Natural killer cell (primary cell): Measurements from ENCODE around the gene IQCK. TPM values are rescaled to one million over a fixed set of nuclear protein-coding genes. Genes with fewer than 3 reads are reported as not detected.
A peak's percentile ranks its signal among the peaks of the same experiment; 100 is the strongest.

Source experiments
- ATAC-seq, 3 donors: fragments of 150-1000 bp in 2 of 3; fragments of 200-7000 bp in 1 of 3; cut with Tn5 transposase; 1 replicate in 1 of 3; 2 replicates in 2 of 3; pipeline ENCODE4 v1.10.0; 2021; ENCODE audit warnings: mild to moderate bottlenecking in 2 of 3, moderate library complexity in 2 of 3
- DNase-seq, 2 donors: peaks; one replicate each; pipeline versions ENCODE4 v3.0.0 to v3.0.0-alpha.2; 2013 to 2021; ENCODE audit warnings: mixed read lengths in 1 of 2
- H3K27ac ChIP-seq: one replicate; pipeline ENCODE4 v1.5.1; 2013; ENCODE audit warnings: mild to moderate bottlenecking, low read length
- H3K27me3 ChIP-seq: one replicate; pipeline ENCODE4 v1.6.1; 2013; ENCODE audit warnings: low read length; ENCODE audit not compliant: control insufficient read depth, insufficient read depth
- H3K36me3 ChIP-seq: one replicate; pipeline ENCODE4 v1.6.1; 2013; ENCODE audit warnings: low read length; ENCODE audit not compliant: control insufficient read depth, insufficient read depth
- H3K4me1 ChIP-seq: one replicate; pipeline ENCODE4 v1.6.1; 2013; ENCODE audit warnings: low read length; ENCODE audit not compliant: control insufficient read depth, insufficient read depth
- H3K4me3 ChIP-seq: one replicate; pipeline ENCODE4 v1.5.1; 2013; ENCODE audit warnings: low read length
- H3K9me3 ChIP-seq: one replicate; pipeline ENCODE4 v1.6.1; 2013; ENCODE audit warnings: low read length; ENCODE audit not compliant: control insufficient read depth, insufficient read depth
- H3K27ac Mint-ChIP-seq, 2 donors: one replicate each; pipeline ENCODE4 v1.8.0; 2022; ENCODE audit warnings: mild to moderate bottlenecking in 2 of 2, mixed read lengths in 2 of 2, moderate library complexity in 1 of 2
- H3K27me3 Mint-ChIP-seq, 2 donors: one replicate each; pipeline ENCODE4 v1.8.0; 2022; ENCODE audit warnings: low read depth in 2 of 2, mixed read lengths in 2 of 2
- H3K36me3 Mint-ChIP-seq: one replicate; pipeline ENCODE4 v1.8.0; 2022; ENCODE audit warnings: mixed read lengths
- H3K4me1 Mint-ChIP-seq, 2 donors: one replicate each; pipeline ENCODE4 v1.8.0; 2022; ENCODE audit warnings: mixed read lengths in 2 of 2
- H3K4me3 Mint-ChIP-seq: one replicate; pipeline ENCODE4 v1.8.0; 2022; ENCODE audit warnings: mild to moderate bottlenecking, moderate library complexity, mixed read lengths
- H3K9me3 Mint-ChIP-seq, 2 donors: one replicate each; pipeline ENCODE4 v1.8.0; 2022; ENCODE audit warnings: mixed read lengths in 2 of 2
- WGBS: methylation state at CpG from one replicate; pipeline ENCODE4 v1.1.7; 2013; ENCODE audit warnings: missing lambda C conversion rate; ENCODE audit not compliant: insufficient coverage; 5-methylcytosine and 5-hydroxymethylcytosine counted together
- intact Hi-C: fragments of 100-400 bp; cut with micrococcal nuclease; formaldehyde crosslinking; loops from one replicate; pipeline ENCODE4 v1.14.2; 2022
- total RNA-seq, 4 donors: library from RNA; stranded (reverse); fragments of 120-200 nt in 1 of 4; gene quantifications; one replicate each; pipeline versions ENCODE4 v1.2.3 to v1.2.4, GENCODE V29; 2013 to 2022
- TF ChIP-seq, protein P1 (sequence below): fragments of 200-600 bp; IDR thresholded peaks from one replicate; pipeline ENCODE4 v1.8.0; 2022; ENCODE audit warnings: antibody characterized with exemption

The IQCK gene
- total RNA-seq, 3 donors from 2014 or later (not counting 1 experiment from before 2014, with no cell fraction given), result 0.38 to 1.8 (median 0.68) TPM

DNA sequence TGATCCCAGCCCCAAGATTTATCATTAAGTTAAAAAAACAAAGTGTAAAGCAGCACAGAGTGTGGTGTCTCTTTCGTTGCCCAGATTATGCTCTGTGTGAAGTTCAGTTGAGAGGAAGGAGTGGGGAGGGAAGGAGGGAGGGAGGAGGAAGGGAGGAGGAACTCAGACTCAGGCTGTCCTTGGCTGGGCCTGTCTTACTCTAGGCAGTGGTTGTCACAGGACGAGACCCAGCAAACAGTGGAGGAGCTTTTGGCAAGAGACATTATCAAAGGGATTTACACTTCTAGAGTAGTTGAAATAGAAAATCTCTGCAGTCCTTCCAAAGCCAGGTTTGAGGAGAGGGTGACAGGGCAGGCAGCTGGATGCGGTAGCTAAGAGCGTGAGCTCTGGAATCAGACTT lies 27.9 kb upstream of the IQCK start:
- no peak for ATAC-seq
- H3K36me3 Mint-ChIP-seq, result peaks cover 17% of the 10 kb centered on the region
- H3K4me1 Mint-ChIP-seq, result peaks cover 24 to 29% of the 10 kb centered on the region in 2 donors
- H3K27ac ChIP-seq, result no peak overlapping the region
- peaks cover 28% of the 10 kb centered on the region for H3K4me1 ChIP-seq
- H3K4me3 Mint-ChIP-seq, result no peak overlapping the region
- intact Hi-C loops, result no loop called here
- no peaks in the 10 kb centered on the region for H3K27me3 ChIP-seq
- WGBS, result 68% methylated on average over 4 of the region's 4 CpGs
- H3K4me3 ChIP-seq, result no peak overlapping the region
- H3K27me3 Mint-ChIP-seq, result no peaks in the 10 kb centered on the region
- TF ChIP-seq, protein P1, sequence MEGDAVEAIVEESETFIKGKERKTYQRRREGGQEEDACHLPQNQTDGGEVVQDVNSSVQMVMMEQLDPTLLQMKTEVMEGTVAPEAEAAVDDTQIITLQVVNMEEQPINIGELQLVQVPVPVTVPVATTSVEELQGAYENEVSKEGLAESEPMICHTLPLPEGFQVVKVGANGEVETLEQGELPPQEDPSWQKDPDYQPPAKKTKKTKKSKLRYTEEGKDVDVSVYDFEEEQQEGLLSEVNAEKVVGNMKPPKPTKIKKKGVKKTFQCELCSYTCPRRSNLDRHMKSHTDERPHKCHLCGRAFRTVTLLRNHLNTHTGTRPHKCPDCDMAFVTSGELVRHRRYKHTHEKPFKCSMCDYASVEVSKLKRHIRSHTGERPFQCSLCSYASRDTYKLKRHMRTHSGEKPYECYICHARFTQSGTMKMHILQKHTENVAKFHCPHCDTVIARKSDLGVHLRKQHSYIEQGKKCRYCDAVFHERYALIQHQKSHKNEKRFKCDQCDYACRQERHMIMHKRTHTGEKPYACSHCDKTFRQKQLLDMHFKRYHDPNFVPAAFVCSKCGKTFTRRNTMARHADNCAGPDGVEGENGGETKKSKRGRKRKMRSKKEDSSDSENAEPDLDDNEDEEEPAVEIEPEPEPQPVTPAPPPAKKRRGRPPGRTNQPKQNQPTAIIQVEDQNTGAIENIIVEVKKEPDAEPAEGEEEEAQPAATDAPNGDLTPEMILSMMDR, result no peak
- H3K36me3 ChIP-seq, result peaks cover 9% of the 10 kb centered on the region
- no peak overlapping the region for H3K27ac Mint-ChIP-seq
- DNase-seq, result no peak
- H3K9me3 Mint-ChIP-seq, result no peaks in the 10 kb centered on the region
- no peaks in the 10 kb centered on the region for H3K9me3 ChIP-seq

DNA sequence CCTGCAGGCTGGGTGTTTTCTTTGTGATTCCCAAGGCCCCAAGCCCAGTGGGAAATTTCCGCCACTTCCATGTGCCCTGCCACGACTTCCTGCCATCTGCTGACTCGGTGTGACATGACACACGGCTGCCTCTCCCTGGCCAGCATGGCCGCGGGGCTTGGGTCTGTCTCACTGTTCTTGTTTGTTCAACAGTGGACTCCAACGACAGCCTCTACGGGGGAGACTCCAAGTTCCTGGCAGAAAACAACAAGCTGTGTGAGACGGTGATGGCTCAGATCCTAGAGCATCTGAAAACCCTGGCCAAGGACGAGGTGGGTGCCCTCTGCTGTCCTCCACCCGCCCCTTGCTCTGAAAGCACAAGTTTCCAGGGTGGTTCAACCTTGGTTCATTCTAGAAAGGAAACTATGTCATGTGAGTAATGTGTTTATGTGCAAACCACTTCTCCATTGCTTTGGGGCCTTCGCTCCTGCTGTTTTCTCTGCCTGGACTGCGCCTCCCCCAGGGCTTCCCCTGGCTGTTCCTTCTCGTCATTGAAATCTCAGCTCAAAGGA lies 26.8 kb upstream of the IQCK start:
- 91% methylated on average over 14 of the region's 14 CpGs for WGBS
- Histone ChIP-seq H3K9me3 (no peaks in the 10 kb centered on the region), H3K4me3 (no peak overlapping the region), H3K27ac (no peak overlapping the region), H3K4me1 (peaks cover 36% of the 10 kb centered on the region), H3K36me3 (peaks cover 8% of the 10 kb centered on the region), H3K27me3 (no peaks in the 10 kb centered on the region)
- Mint-ChIP-seq H3K27ac (no peak overlapping the region), H3K4me1 (peaks cover 28 to 31% of the 10 kb centered on the region in 2 donors), H3K36me3 (peaks cover 7% of the 10 kb centered on the region), H3K4me3 (no peak overlapping the region), H3K27me3 (no peaks in the 10 kb centered on the region), H3K9me3 (no peaks in the 10 kb centered on the region)
- DNase-seq (no peak), ATAC-seq (no peak)
- TF ChIP-seq, protein P1, result no peak
- intact Hi-C loops, result no loop called here

DNA sequence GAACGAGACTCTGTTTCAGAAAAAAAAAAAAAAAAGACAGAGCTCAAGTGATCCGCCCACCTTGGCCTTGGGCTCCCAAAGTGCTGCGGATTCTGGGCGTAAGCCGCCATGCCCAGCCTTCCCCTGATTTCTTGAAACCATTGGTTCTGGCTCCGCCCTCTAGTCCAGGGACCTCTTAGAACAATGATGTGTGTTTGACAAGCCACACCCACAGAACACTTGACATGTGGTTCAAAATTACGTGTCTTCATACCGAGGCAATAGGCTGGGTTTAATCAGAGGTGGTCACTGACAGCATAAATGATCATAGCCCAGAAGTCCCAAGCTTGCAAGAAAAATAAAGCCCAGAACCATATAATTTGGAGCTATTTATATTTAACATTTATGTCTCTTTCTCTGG lies 23.1 kb upstream of the IQCK start:
- H3K27ac Mint-ChIP-seq, result no peak overlapping the region
- H3K4me1 ChIP-seq, result peaks cover 38% of the 10 kb centered on the region
- no peaks in the 10 kb centered on the region for H3K27me3 Mint-ChIP-seq
- intact Hi-C loops, result no loop called here
- H3K4me1 Mint-ChIP-seq, result peaks cover 25 to 26% of the 10 kb centered on the region in 2 donors
- 95% methylated on average over 8 of the region's 8 CpGs for WGBS
- TF ChIP-seq, protein P1, result no peak
- ATAC-seq (no peak), DNase-seq (no peak)
- H3K27ac ChIP-seq, result no peak overlapping the region
- no peaks in the 10 kb centered on the region for H3K9me3 ChIP-seq
- no peaks in the 10 kb centered on the region for H3K9me3 Mint-ChIP-seq
- H3K4me3 Mint-ChIP-seq, result no peak overlapping the region
- H3K36me3 ChIP-seq, result peaks cover 15% of the 10 kb centered on the region
- H3K27me3 ChIP-seq, result no peaks in the 10 kb centered on the region
- H3K4me3 ChIP-seq, result no peak overlapping the region
- H3K36me3 Mint-ChIP-seq, result no peaks in the 10 kb centered on the region

DNA sequence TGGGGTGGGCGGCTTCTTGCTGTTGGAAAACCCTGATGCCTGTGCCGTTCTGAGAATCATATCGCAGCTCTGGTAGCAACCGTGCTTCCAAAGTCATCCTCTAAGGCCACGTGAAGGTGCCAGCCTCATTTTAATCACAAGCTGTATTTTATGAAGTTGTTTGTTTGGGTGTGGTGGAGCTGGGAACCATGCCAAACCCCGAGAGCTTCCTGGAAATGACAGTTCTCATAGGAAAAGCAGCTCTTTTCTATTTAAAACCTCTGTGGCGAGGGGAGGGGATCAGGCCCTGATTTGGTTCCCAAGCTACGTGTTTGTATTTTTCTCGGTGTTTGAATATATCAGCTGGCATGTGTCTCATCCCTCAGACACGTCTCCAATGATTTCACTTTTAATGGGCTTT lies 21.7 kb upstream of the IQCK start:
- 18% methylated on average over 10 of the region's 10 CpGs for WGBS
- Mint-ChIP-seq H3K4me1 (peaks cover 23 to 24% of the 10 kb centered on the region in 2 donors), H3K27ac (peak overlapping the region in 1 of 2 donors; percentile 52), H3K9me3 (no peaks in the 10 kb centered on the region), H3K36me3 (no peaks in the 10 kb centered on the region), H3K4me3 (peak overlapping the region; percentile 35), H3K27me3 (no peaks in the 10 kb centered on the region)
- Histone ChIP-seq H3K27ac (peak overlapping the region; percentile 8), H3K4me1 (peaks cover 34% of the 10 kb centered on the region), H3K4me3 (no peak overlapping the region), H3K27me3 (no peaks in the 10 kb centered on the region), H3K36me3 (peaks cover 18% of the 10 kb centered on the region), H3K9me3 (no peaks in the 10 kb centered on the region)
- DNase-seq (peak in 1 of 2 donors; percentile 71), ATAC-seq (no peak)
- intact Hi-C loops, result no loop called here
- TF ChIP-seq, protein P1, result no peak
